ENCODE data around the gene SLC4A4. TPM values are rescaled to one million over a fixed set of nuclear protein-coding genes. Genes with fewer than 3 reads are reported as not detected.

Gene SLC4A4
- total and polyA plus RNA-seq, 8 donors = 17.0 to 55.9 (median 46.0) TPM

DNA sequence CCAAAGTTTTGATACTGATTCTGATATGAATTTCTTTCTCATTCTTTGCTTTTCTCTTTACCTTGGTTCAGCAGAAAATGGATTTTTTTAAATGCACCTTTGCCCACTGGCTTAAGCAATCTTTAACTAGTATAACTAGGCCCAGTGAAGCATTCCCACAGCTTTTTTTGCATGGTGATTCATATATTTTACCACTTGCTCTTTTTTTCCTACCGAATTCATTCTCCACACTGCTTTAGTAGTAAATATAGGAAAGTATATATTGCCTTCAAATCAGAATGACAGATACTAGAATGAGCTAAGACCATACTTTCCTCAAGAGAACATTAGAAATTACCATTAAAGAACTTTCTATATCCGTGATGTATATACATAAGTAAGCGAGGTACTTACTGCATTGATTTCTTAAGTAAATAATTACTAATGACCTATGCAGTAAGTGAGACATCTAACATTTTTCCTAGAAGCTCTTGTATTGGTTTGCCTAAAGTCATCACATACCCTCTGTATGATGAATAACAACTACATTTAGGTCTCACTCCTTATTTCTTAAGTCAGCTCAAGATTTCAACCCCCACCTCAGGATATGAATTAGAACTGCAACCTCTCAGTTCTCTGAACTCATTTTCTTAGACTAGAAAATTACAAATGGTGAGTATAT, 44.2 kb downstream of the SLC4A4 start:
- no peak for ATAC-seq

GRCh38 chr4:71383984-71384383, 45.2 kb downstream of the SLC4A4 start:
- TF ChIP-seq, protein P1, sequence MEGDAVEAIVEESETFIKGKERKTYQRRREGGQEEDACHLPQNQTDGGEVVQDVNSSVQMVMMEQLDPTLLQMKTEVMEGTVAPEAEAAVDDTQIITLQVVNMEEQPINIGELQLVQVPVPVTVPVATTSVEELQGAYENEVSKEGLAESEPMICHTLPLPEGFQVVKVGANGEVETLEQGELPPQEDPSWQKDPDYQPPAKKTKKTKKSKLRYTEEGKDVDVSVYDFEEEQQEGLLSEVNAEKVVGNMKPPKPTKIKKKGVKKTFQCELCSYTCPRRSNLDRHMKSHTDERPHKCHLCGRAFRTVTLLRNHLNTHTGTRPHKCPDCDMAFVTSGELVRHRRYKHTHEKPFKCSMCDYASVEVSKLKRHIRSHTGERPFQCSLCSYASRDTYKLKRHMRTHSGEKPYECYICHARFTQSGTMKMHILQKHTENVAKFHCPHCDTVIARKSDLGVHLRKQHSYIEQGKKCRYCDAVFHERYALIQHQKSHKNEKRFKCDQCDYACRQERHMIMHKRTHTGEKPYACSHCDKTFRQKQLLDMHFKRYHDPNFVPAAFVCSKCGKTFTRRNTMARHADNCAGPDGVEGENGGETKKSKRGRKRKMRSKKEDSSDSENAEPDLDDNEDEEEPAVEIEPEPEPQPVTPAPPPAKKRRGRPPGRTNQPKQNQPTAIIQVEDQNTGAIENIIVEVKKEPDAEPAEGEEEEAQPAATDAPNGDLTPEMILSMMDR (IDR thresholded peaks at IDR 0.05) = no peak
- Histone ChIP-seq H3K4me3 (no peak overlapping the region), H3K9me3 (no peaks in the 10 kb centered on the region), H3K27ac (no peak overlapping the region), H3K27me3 (no peaks in the 10 kb centered on the region), H3K36me3 (no peaks in the 10 kb centered on the region), H3K4me1 (no peaks in the 10 kb centered on the region)
- DNase-seq = no peak
- ATAC-seq = no peak
- intact Hi-C loops (cut with DNase I) = no loop called here

More for the DNA sequence above, 44.2 kb downstream of the SLC4A4 start:
- Histone ChIP-seq H3K36me3 (no peaks in the 10 kb centered on the region), H3K4me1 (no peaks in the 10 kb centered on the region), H3K27ac (no peak overlapping the region), H3K4me3 (no peak overlapping the region), H3K27me3 (no peaks in the 10 kb centered on the region), H3K9me3 (no peaks in the 10 kb centered on the region)
- DNase-seq = no peak
- TF ChIP-seq, protein P1 (IDR thresholded peaks at IDR 0.05) = no peak
- intact Hi-C loops (cut with DNase I) = no loop called here

- ATAC-seq = no peak
- TF ChIP-seq, protein P1 (IDR thresholded peaks at IDR 0.05) = no peak
These were observed 50.5 kb downstream of the SLC4A4 start for GRCh38 chr4:71389149-71389827.

GRCh38 chr4:71392109-71392508, 53.3 kb downstream of the SLC4A4 start:
- Histone ChIP-seq H3K9me3 (no peaks in the 10 kb centered on the region), H3K27ac (no peak overlapping the region), H3K4me3 (no peak overlapping the region), H3K27me3 (no peaks in the 10 kb centered on the region), H3K4me1 (no peaks in the 10 kb centered on the region), H3K36me3 (no peaks in the 10 kb centered on the region)
- TF ChIP-seq, protein P1 (IDR thresholded peaks at IDR 0.05) = no peak
- no peak for DNase-seq
- ATAC-seq = no peak
- intact Hi-C loops (cut with DNase I) = no loop called here

More at GRCh38 chr4:71389149-71389827, 50.5 kb downstream of the SLC4A4 start:
- Histone ChIP-seq H3K27me3 (no peaks in the 10 kb centered on the region), H3K4me3 (no peak overlapping the region), H3K36me3 (no peaks in the 10 kb centered on the region), H3K4me1 (no peaks in the 10 kb centered on the region), H3K9me3 (no peaks in the 10 kb centered on the region), H3K27ac (no peak overlapping the region)
- DNase-seq = peak in 2 of 4 donors; percentile 25 to 47
- intact Hi-C loops (cut with DNase I) = no loop called here

- TF ChIP-seq, protein P1 (IDR thresholded peaks at IDR 0.05) = no peak
These were observed 57.6 kb downstream of the SLC4A4 start for GRCh38 chr4:71396382-71396781.

More at GRCh38 chr4:71396382-71396781, 57.6 kb downstream of the SLC4A4 start:
- Histone ChIP-seq H3K9me3 (no peaks in the 10 kb centered on the region), H3K27ac (no peak overlapping the region), H3K4me1 (no peaks in the 10 kb centered on the region), H3K4me3 (no peak overlapping the region), H3K27me3 (no peaks in the 10 kb centered on the region), H3K36me3 (no peaks in the 10 kb centered on the region)
- DNase-seq = no peak
- intact Hi-C loops (cut with DNase I) = no loop called here
- ATAC-seq = no peak

All from left lung (tissue), 10 donors.